Frontal cortex (tissue), 4 donors: ENCODE measurements around the gene SIDT2. TPM values are rescaled to one million over a fixed set of nuclear protein-coding genes. Genes with fewer than 3 reads are reported as not detected.

ENCODE experiments used
- DNase-seq, 2 donors: peaks; one replicate each; pipeline ENCODE4 v3.0.0; 2012; ENCODE audit warnings: low spot score in 2 of 2
- FAIRE-seq: peaks from 2 replicates; lab custom pipeline; 2012; peaks lifted over from hg19 to GRCh38; lab: Jason Lieb, UNC
- total RNA-seq: library from RNA; depleted of rRNA; stranded (reverse); fragments of >200 nt; gene quantifications from one replicate; pipeline ENCODE4 v1.2.3, GENCODE V29; 2014
- donor health status: control.
- donor health status: control.
- donor health status: control.

Gene SIDT2
- total RNA-seq, 1 donor from 2014 or later, result 9.4 TPM

- FAIRE-seq (no peak), DNase-seq (peak in 1 of 2 donors; percentile 2)
These were observed 8.9 kb downstream of the SIDT2 start for GRCh38 chr11:117187428-117187798.

GRCh38 chr11:117187799-117188481 lies 9.4 kb downstream of the SIDT2 start:
- FAIRE-seq, result no peak
- DNase-seq, result peak in 1 of 2 donors; percentile 5

- no peak for DNase-seq
- FAIRE-seq, result no peak
These were observed 10.1 kb downstream of the SIDT2 start for GRCh38 chr11:117188620-117189081.

DNA sequence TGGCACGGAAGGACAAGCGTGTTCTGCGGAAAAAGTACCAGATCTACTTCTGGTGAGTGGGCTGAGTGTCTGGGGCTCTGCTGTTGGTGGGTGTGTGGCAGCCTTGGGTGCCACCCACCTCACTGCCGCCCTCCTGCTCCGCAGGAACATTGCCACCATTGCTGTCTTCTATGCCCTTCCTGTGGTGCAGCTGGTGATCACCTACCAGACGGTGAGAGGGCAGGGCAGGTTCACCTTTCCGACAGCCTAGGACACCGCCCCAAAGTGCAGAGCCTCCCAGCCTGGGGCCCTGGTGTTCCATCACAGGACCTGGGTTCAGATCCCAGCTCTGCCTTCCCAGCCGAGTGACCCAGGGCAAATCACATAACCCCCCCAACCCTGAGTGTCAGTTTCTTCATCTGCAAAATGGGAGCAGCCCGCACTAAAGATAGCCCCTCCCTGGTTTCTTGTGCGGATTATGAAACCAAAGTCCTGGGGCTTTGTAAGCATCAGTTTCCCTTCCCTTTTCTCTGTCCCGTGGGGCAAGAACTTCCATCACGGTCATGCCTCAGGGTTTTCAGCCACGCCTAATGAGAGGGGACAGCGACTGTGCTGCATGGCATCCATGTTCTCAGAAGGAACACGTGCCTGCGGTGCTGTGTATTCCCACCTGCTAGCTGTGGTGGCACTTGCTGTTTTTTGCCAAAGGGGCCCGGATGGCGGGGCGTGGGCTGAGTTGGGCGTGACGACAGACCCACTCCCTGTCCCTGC lies 10.8 kb downstream of the SIDT2 start:
- DNase-seq (no peak), FAIRE-seq (no peak)

DNA sequence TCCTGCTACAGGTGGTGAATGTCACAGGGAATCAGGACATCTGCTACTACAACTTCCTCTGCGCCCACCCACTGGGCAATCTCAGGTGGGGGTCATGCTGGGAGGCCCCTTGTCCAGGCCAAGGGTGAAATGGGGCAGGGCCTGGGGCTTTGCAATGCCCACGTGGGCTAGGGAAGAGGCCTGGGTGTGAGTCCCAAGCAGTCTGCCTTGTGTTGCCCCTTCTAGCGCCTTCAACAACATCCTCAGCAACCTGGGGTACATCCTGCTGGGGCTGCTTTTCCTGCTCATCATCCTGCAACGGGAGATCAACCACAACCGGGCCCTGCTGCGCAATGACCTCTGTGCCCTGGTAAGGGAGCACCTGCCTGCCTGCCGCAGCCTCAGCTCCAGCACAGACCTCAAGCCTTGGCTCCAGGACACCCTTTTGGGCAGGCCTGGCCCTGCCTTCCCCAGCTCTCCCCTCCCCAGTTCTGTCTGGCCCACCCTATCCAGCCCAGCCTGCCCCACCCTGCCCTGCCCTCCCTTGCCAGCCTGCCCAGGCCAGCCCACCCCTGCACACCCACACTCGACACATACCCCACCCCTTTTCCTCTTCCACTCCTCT lies 11.5 kb downstream of the SIDT2 start:
- DNase-seq (no peak), FAIRE-seq (no peak)

DNA sequence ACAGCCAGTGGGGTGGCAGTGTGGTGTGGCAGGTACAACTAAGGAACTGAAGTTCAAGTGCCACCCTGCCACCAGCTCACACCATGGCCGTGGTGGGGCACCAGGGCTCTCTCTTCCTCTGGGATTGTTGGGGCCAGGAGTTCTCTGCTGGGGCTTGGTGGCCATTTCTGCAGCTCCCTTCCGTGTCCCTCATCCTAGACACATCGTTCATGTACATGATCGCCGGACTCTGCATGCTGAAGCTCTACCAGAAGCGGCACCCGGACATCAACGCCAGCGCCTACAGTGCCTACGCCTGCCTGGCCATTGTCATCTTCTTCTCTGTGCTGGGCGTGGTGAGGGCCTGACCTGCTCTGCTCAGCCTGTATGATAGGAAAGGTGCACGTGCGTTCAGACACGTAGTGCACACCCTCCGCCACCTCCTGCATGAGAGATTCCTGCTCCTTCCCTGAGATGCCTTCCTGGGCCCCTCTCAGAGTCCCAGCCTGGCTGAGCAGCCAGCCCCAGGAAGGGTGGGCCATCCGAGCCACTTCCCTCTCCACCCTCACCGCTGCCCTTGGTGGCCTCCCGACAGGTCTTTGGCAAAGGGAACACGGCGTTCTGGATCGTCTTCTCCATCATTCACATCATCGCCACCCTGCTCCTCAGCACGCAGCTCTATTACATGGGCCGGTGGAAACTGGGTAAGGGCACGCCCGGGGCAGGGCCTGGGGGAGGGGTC lies 13.3 kb downstream of the SIDT2 start:
- no peak for FAIRE-seq

GRCh38 chr11:117192401-117192875 lies 13.9 kb downstream of the SIDT2 start:
- no peak for FAIRE-seq

More for the DNA sequence above, 13.3 kb downstream of the SIDT2 start:
- DNase-seq, result no peak

GRCh38 chr11:117193130-117194020 lies 14.8 kb downstream of the SIDT2 start:
- FAIRE-seq (no peak), DNase-seq (no peak)

More at GRCh38 chr11:117192401-117192875, 13.9 kb downstream of the SIDT2 start:
- DNase-seq, result no peak

DNA sequence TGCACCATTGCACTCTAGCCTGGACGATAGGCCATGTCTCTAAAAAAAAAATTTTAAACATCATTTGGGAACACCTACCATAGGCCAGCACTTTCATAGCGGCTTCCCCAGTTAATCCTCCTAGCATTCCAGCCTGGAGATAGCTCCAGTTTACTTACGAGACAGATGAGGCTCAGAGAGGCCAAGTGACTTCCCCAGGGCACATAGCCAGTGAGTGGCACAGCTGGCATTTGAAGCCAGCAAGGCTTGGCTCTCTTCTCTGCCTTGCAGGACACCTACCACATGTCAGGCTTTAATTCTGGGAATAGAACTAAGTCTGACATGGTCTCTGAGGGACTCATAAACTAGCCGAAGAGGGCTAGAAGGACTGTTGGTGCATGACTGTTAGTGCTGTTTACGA lies 15.7 kb downstream of the SIDT2 start:
- no peak for DNase-seq
- no peak for FAIRE-seq

DNA sequence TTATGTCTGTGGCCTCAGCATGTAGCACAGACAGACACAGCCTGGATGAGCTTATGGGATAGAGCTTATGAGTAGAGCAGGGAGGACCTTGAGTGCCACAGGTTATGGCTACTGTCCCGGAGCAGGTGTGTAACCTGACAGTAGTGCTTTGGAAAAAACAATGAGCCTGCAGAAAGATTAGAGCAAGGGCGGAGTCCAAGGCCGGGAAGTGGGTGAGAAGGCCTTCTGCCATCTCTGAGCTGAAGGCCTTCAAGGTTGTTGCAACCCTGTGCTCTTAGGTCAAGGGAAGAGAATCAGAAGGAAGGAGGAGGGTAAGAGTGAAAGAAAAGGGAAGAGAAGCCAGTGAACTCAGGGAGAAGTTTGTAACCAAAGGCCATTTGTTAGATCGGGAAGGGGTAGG lies 16.7 kb downstream of the SIDT2 start:
- FAIRE-seq (no peak), DNase-seq (no peak)

DNA sequence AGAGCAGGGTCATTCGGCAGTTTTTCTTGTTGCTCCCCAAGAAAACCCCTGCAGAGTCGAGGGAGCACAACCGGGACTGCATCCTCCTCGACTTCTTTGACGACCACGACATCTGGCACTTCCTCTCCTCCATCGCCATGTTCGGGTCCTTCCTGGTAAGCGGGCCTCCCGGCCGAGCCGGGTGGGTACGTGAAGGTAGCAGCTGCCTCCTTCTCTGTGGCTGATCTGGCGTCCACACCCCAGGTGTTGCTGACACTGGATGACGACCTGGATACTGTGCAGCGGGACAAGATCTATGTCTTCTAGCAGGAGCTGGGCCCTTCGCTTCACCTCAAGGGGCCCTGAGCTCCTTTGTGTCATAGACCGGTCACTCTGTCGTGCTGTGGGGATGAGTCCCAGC lies 17.2 kb downstream of the SIDT2 start:
- FAIRE-seq, result no peak

GRCh38 chr11:117197006-117197405 lies 18.5 kb downstream of the SIDT2 start:
- FAIRE-seq (no peak), DNase-seq (no peak)

More for the DNA sequence above, 17.2 kb downstream of the SIDT2 start:
- no peak for DNase-seq

GRCh38 chr11:117197516-117198456 lies 19.2 kb downstream of the SIDT2 start:
- FAIRE-seq (no peak), DNase-seq (no peak)

- DNase-seq (no peak), FAIRE-seq (no peak)
These were observed 20.1 kb downstream of the SIDT2 start for GRCh38 chr11:117198613-117199012.

DNA sequence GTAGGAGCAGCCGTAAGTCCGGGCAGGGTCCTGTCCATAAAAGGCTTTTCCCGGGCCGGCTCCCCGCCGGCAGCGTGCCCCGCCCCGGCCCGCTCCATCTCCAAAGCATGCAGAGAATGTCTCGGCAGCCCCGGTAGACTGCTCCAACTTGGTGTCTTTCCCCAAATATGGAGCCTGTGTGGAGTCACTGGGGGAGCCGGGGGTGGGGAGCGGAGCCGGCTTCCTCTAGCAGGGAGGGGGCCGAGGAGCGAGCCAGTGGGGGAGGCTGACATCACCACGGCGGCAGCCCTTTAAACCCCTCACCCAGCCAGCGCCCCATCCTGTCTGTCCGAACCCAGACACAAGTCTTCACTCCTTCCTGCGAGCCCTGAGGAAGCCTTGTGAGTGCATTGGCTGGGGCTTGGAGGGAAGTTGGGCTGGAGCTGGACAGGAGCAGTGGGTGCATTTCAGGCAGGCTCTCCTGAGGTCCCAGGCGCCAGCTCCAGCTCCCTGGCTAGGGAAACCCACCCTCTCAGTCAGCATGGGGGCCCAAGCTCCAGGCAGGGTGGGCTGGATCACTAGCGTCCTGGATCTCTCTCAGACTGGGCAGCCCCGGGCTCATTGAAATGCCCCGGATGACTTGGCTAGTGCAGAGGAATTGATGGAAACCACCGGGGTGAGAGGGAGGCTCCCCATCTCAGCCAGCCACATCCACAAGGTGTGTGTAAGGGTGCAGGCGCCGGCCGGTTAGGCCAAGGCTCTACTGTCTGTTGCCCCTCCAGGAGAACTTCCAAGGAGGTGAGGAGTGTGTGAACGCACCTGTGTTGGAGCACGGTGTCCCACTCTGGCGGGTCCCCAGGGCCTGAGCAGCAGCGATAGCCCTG lies 20.7 kb downstream of the SIDT2 start, which contains the start of gene TAGLN:
TAGLN (plus strand) TSS at position 318 of the 863 bp plus-strand sequence. CDS start 3,644 bp downstream, outside the sequence.
- DNase-seq (peak in 1 of 2 donors; percentile 65), FAIRE-seq (no peak)

DNA sequence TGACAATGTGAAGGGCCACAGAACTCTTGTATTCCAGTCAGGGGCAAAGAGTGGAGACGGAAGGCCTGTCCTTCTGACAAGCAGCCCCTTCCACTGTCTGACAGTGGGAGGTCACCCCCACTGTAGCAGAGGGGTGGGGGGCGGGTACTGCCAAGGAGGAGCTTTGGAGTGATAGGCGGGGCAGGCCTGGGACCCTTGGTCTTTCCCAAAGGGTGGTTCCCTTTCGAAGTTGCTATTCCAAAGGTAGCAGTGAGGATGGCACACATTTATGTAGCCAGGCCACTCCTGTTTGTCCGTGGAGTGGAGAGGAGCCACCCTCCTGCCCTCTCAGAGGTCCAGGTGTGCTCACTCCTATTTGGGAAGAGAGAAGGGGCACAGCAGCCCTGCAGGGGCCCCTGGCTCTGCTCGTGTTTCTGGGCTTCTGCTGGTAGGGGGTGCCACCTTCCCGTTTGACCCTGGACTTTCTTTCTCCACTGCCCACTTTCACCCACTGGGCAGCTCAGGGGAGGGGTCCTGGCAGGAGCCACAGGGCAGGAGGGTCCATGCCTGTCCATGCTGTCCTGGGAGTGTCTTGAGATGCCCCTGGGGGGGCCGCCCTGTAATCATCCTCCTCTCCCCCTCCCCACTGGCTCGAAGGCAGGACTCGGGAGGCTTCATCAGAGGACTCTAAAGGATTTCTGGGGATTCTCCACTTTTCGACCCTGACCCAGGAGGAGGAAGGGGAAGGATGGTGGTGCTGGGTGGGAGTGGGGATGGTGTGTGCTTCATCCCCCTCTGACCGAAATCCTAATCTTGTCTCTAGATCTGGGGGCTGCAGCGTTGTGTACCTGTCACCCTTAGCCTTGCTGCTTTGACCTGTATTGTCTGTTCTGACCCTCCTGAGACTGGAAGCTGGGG lies 21.6 kb downstream of the SIDT2 start:
- FAIRE-seq (no peak), DNase-seq (no peak)
